Neural cell (in vitro differentiated cells): Measurements from ENCODE around the gene DTYMK.

ENCODE experiments used
- POLR2AphosphoS5 ChIP-seq: IDR thresholded peaks from 2 replicates; pipeline ENCODE4 v1.6.1; 2012
- RAD21 ChIP-seq: fragments of 450-650 bp; conservative IDR thresholded peaks from 2 replicates; pipeline ENCODE4 v1.6.1; 2014; ENCODE audit warnings: antibody characterized with exemption, mild to moderate bottlenecking, moderate library complexity
- TF ChIP-seq, protein P1 (sequence below): fragments of 450-650 bp; IDR thresholded peaks from 2 replicates; pipeline ENCODE4 v1.5.1; 2014; ENCODE audit warnings: antibody characterized with exemption, mild to moderate bottlenecking, moderate library complexity; ENCODE audit not compliant: poor library complexity, severe bottlenecking

DNA sequence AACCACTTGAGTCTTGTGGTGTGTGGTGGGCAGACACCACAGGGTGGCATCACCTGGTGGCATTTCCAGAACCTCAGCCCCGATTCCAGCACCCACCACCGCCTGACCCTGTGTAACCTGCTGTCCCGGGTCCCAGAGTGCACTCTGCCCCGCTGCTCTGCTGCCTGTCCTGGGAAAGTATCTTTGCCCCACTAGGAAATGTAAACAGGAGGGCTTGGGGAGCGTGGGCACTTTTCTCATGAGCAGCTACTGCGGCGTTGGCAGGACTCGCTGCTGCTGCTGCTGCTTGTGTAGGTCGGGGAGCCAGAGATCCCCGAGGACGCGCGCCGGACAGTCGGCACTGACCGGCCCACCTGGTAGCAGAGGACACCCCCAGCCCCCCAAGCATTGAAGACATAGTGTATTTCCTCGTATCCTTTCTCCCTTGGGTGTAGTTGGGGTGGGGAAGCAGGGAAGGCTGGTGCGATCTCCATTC lies 13.4 kb downstream of the DTYMK start:
- TF ChIP-seq RAD21 (no peak), POLR2AphosphoS5 (no peak)
- TF ChIP-seq, protein P1, sequence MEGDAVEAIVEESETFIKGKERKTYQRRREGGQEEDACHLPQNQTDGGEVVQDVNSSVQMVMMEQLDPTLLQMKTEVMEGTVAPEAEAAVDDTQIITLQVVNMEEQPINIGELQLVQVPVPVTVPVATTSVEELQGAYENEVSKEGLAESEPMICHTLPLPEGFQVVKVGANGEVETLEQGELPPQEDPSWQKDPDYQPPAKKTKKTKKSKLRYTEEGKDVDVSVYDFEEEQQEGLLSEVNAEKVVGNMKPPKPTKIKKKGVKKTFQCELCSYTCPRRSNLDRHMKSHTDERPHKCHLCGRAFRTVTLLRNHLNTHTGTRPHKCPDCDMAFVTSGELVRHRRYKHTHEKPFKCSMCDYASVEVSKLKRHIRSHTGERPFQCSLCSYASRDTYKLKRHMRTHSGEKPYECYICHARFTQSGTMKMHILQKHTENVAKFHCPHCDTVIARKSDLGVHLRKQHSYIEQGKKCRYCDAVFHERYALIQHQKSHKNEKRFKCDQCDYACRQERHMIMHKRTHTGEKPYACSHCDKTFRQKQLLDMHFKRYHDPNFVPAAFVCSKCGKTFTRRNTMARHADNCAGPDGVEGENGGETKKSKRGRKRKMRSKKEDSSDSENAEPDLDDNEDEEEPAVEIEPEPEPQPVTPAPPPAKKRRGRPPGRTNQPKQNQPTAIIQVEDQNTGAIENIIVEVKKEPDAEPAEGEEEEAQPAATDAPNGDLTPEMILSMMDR = no peak
